ENCODE results near the gene PHLDA2.

GRCh38 chr11:2922655-2923054, 6.6 kb downstream of the PHLDA2 start:
- TF ChIP-seq CTCF (IDR thresholded peaks at IDR 0.05; ENCODE audit: low read depth, low read length, poor library complexity, severe bottlenecking) (no peak), EZH2phosphoT487 (IDR thresholded peaks at IDR 0.05; ENCODE audit: borderline replicate concordance, low read length) (no peak)

Measured in DOHH2 (cell line).